ENCODE measurements around the gene GLB1L2. TPM values are rescaled to one million over a fixed set of nuclear protein-coding genes. Genes with fewer than 3 reads are reported as not detected.

Gene GLB1L2
- total RNA-seq, 2 donors from 2014 or later, result 45.6 to 60.0 TPM

- Histone ChIP-seq H3K27ac (no peak overlapping the region), H3K36me3 (no peaks in the 10 kb centered on the region), H3K4me1 (replicated peaks) (peaks cover 4% of the 10 kb centered on the region), H3K4me3 (no peak overlapping the region), H3K9me3 (no peaks in the 10 kb centered on the region), H3K27me3 (replicated peaks; ENCODE audit: insufficient read depth) (no peaks in the 10 kb centered on the region)
- no peak for TF ChIP-seq POLR2A (IDR thresholded peaks at IDR 0.05)
- TF ChIP-seq CTCF (IDR thresholded peaks at IDR 0.05), result no peak
- no peak for TF ChIP-seq POLR2AphosphoS5 (IDR thresholded peaks at IDR 0.05)
- intact Hi-C loops (cut with DNase I), result loop anchor here (10.0 kb wide), 1 partner anchor 109 kb away; the partner anchor contains the start of genes NCAPD3 and VPS26B
- 69% methylated on average over 7 of the region's 7 CpGs for WGBS
- DNase-seq (ENCODE audit: low spot score), result no peak
Observed at GRCh38 chr11:134333312-134333711, 1.5 kb downstream of the GLB1L2 start.

GRCh38 chr11:134333946-134334345, 2.2 kb downstream of the GLB1L2 start:
- TF ChIP-seq POLR2A (IDR thresholded peaks at IDR 0.05), result no peak
- no peak for TF ChIP-seq CTCF (IDR thresholded peaks at IDR 0.05)
- no peak for TF ChIP-seq POLR2AphosphoS5 (IDR thresholded peaks at IDR 0.05)
- no peaks in the 10 kb centered on the region for H3K36me3 ChIP-seq
- H3K4me3 ChIP-seq, result no peak overlapping the region
- H3K27me3 ChIP-seq (replicated peaks; ENCODE audit: insufficient read depth), result no peaks in the 10 kb centered on the region
- H3K27ac ChIP-seq, result no peak overlapping the region
- WGBS, result 86% methylated on average over 3 of the region's 3 CpGs
- no peak for DNase-seq (ENCODE audit: low spot score)
- intact Hi-C loops (cut with DNase I), result loop anchor here (10.0 kb wide), 1 partner anchor 109 kb away; the partner anchor contains the start of genes NCAPD3 and VPS26B
- H3K9me3 ChIP-seq, result no peaks in the 10 kb centered on the region
- peaks cover 4% of the 10 kb centered on the region for H3K4me1 ChIP-seq (replicated peaks)

GRCh38 chr11:134334796-134335571, 3.2 kb downstream of the GLB1L2 start:
- Histone ChIP-seq H3K27me3 (replicated peaks; ENCODE audit: insufficient read depth) (no peaks in the 10 kb centered on the region), H3K4me3 (no peak overlapping the region), H3K4me1 (replicated peaks) (peaks cover 4% of the 10 kb centered on the region), H3K36me3 (no peaks in the 10 kb centered on the region), H3K9me3 (no peaks in the 10 kb centered on the region), H3K27ac (no peak overlapping the region)
- TF ChIP-seq CTCF (IDR thresholded peaks at IDR 0.05) (no peak), POLR2A (IDR thresholded peaks at IDR 0.05) (no peak)
- no peak for DNase-seq (ENCODE audit: low spot score)
- 76% methylated on average over 10 of the region's 10 CpGs for WGBS
- intact Hi-C loops (cut with DNase I), result loop anchor here (10.0 kb wide), 1 partner anchor 110 kb away; the partner anchor contains the start of genes NCAPD3 and VPS26B

- WGBS, result 90% methylated on average over 4 of the region's 4 CpGs
- no peak for DNase-seq (ENCODE audit: low spot score)
- no peak overlapping the region for H3K27ac ChIP-seq
- peaks cover 4% of the 10 kb centered on the region for H3K4me1 ChIP-seq (replicated peaks)
- no peak overlapping the region for H3K4me3 ChIP-seq
- no peaks in the 10 kb centered on the region for H3K36me3 ChIP-seq
- no peaks in the 10 kb centered on the region for H3K9me3 ChIP-seq
- intact Hi-C loops (cut with DNase I), result loop anchor here (10.0 kb wide), 1 partner anchor 112 kb away; the partner anchor contains the start of genes NCAPD3 and VPS26B
- H3K27me3 ChIP-seq (replicated peaks; ENCODE audit: insufficient read depth), result no peaks in the 10 kb centered on the region
- TF ChIP-seq POLR2A (IDR thresholded peaks at IDR 0.05) (no peak), POLR2AphosphoS5 (IDR thresholded peaks at IDR 0.05) (no peak)
Observed at GRCh38 chr11:134337051-134337450, 5.3 kb downstream of the GLB1L2 start.

DNA sequence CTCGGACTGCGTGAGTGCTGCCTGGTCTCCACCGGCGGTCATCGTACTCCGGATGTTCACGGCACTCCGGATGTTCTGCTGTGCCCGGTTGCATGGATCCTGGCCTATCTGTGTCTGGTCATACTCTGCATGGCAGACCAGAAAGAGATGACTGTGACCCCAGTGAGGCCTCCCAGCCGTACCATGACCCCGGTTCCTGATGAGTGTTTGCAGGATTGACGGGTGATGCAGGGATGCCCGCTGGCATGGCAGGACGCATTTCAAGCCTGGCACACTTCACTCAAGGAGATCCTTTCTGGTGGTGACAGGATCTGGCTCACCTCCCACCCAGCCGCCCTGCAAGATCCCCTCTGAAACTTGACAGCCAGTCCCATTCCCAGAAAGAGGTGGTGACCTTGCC, 6.3 kb downstream of the GLB1L2 start:
- no peak for DNase-seq (ENCODE audit: low spot score)
- H3K27me3 ChIP-seq (replicated peaks; ENCODE audit: insufficient read depth), result no peaks in the 10 kb centered on the region

More for the DNA sequence above, 6.3 kb downstream of the GLB1L2 start:
- H3K4me1 ChIP-seq (replicated peaks), result no peaks in the 10 kb centered on the region
- H3K9me3 ChIP-seq, result no peaks in the 10 kb centered on the region
- intact Hi-C loops (cut with DNase I), result loop anchor here (10.0 kb wide), 1 partner anchor 113 kb away; the partner anchor contains the start of genes NCAPD3 and VPS26B
- H3K4me3 ChIP-seq, result no peak overlapping the region
- no peaks in the 10 kb centered on the region for H3K36me3 ChIP-seq
- no peak for TF ChIP-seq CTCF (IDR thresholded peaks at IDR 0.05)
- no peak for TF ChIP-seq POLR2AphosphoS5 (IDR thresholded peaks at IDR 0.05)
- TF ChIP-seq POLR2A (IDR thresholded peaks at IDR 0.05), result no peak
- 96% methylated on average over 15 of the region's 15 CpGs for WGBS
- H3K27ac ChIP-seq, result no peak overlapping the region

All from prostate gland (tissue), 2 donors.